Daoy (cell line): ENCODE data around the gene GLYR1. TPM values are rescaled to one million over a fixed set of nuclear protein-coding genes. Genes with fewer than 3 reads are reported as not detected.

ENCODE experiments used
- DNase-seq: peaks from one replicate; pipeline ENCODE4 v3.0.0-alpha.2; 2015; ENCODE audit warnings: low read depth
- total RNA-seq: library from RNA; depleted of rRNA; stranded (reverse); fragments of >200 nt; shearing (Covaris generic); gene quantifications from 2 replicates; pipeline ENCODE4 v1.2.3, GENCODE V29; 2014; rRNA removed

GLYR1 gene
- total RNA-seq, 1 experiment from 2014 or later, result 25.7 TPM

GRCh38 chr16:4765511-4766474 is 81.3 kb downstream of the GLYR1 start:
- no peak for DNase-seq

- DNase-seq, result no peak
Observed at GRCh38 chr16:4763791-4764190, 83.3 kb downstream of the GLYR1 start.

- DNase-seq, result no peak
Observed at GRCh38 chr16:4762205-4762604, 84.9 kb downstream of the GLYR1 start.

GRCh38 chr16:4760221-4760910 is 86.7 kb downstream of the GLYR1 start:
- DNase-seq, result no peak

- DNase-seq, result no peak
Observed at GRCh38 chr16:4755687-4756086, 91.4 kb downstream of the GLYR1 start.

- no peak for DNase-seq
Observed at GRCh38 chr16:4754865-4755264, 92.2 kb downstream of the GLYR1 start.

GRCh38 chr16:4753227-4753626 is 93.9 kb downstream of the GLYR1 start:
- DNase-seq, result no peak

Other genes starting within 250 kb of the GLYR1 start
- gene UBALD1, start 232.4 kb downstream of the GLYR1 start, total RNA-seq, result 10.2 and 16.3 TPM in 2 replicates
- gene MGRN1, start 222.5 kb downstream of the GLYR1 start, total RNA-seq, result 8.4 and 26.1 TPM in 2 replicates
- gene NUDT16L1, start 153.7 kb downstream of the GLYR1 start, total RNA-seq, result 26.7 and 42.4 TPM in 2 replicates
- gene ANKS3, start 113.0 kb downstream of the GLYR1 start, total RNA-seq, result 18.8 and 19.7 TPM in 2 replicates
- gene DNAAF8, start 112.8 kb downstream of the GLYR1 start, total RNA-seq, result 0.74 and 1.6 TPM in 2 replicates
- 6.4 and 7.5 TPM in 2 replicates for gene ZNF500, start 80.1 kb downstream of the GLYR1 start, total RNA-seq
- not detected in 2 replicates for gene SEPTIN12, start 58.9 kb downstream of the GLYR1 start, total RNA-seq
- not detected in 2 replicates for gene SMIM22, start 51.9 kb downstream of the GLYR1 start, total RNA-seq
- gene ROGDI, start 44.7 kb downstream of the GLYR1 start, total RNA-seq, result 7.6 and 8.3 TPM in 2 replicates
- 19.9 and 21.7 TPM in 2 replicates for gene UBN1, start 193 bp upstream of the GLYR1 start, total RNA-seq
- 0.06 and 0.27 TPM in 2 replicates for gene PPL, start 89.9 kb upstream of the GLYR1 start, total RNA-seq
- 0.40 TPM in 1 of 2 replicates, not detected in the other for gene SEC14L5, start 111.0 kb upstream of the GLYR1 start, total RNA-seq
- 13.1 and 13.9 TPM in 2 replicates for gene NAGPA, start 186.6 kb upstream of the GLYR1 start, total RNA-seq
- gene C16orf89, start 218.7 kb upstream of the GLYR1 start, total RNA-seq, result not detected in 2 replicates
- gene ALG1, start 224.6 kb upstream of the GLYR1 start, total RNA-seq, result 15.1 and 20.3 TPM in 2 replicates